ENCODE results near the gene SLC4A3.

The SLC4A3 gene

GRCh38 chr2:219658196-219658846 lies 30.9 kb downstream of the SLC4A3 start:
- no peak overlapping the region for H3K4me3 ChIP-seq (replicated peaks in 1 of 2; ENCODE audit: low read depth in 2 of 2, low read length in 2 of 2)
- DNase-seq (ENCODE audit: low read depth in 2 of 2), result peak; percentile 44 to 54
- TF ChIP-seq CTCF (IDR thresholded peaks at IDR 0.05; ENCODE audit: low read depth, low read length), result no peak

- H3K4me3 ChIP-seq (replicated peaks in 1 of 2; ENCODE audit: low read depth in 2 of 2, low read length in 2 of 2), result no peak overlapping the region
- no peak for TF ChIP-seq CTCF (IDR thresholded peaks at IDR 0.05; ENCODE audit: low read depth, low read length)
- DNase-seq (ENCODE audit: low read depth in 2 of 2), result no peak
These were observed 31.4 kb downstream of the SLC4A3 start for GRCh38 chr2:219658874-219659273.

- TF ChIP-seq CTCF (IDR thresholded peaks at IDR 0.05; ENCODE audit: low read depth, low read length), result no peak
- DNase-seq (ENCODE audit: low read depth in 2 of 2), result peak in 1 of 2 donors; percentile 27
These were observed 33.9 kb downstream of the SLC4A3 start for GRCh38 chr2:219661197-219661954.

GRCh38 chr2:219661955-219662395 lies 34.5 kb downstream of the SLC4A3 start:
- no peak for TF ChIP-seq CTCF (IDR thresholded peaks at IDR 0.05; ENCODE audit: low read depth, low read length)
- peak; percentile 32 to 72 for DNase-seq (ENCODE audit: low read depth in 2 of 2)
- no peak overlapping the region for H3K4me3 ChIP-seq (replicated peaks in 1 of 2; ENCODE audit: low read depth in 2 of 2, low read length in 2 of 2)

More at GRCh38 chr2:219661197-219661954, 33.9 kb downstream of the SLC4A3 start:
- no peak overlapping the region for H3K4me3 ChIP-seq (replicated peaks in 1 of 2; ENCODE audit: low read depth in 2 of 2, low read length in 2 of 2)

- no peak overlapping the region for H3K4me3 ChIP-seq (replicated peaks in 1 of 2; ENCODE audit: low read depth in 2 of 2, low read length in 2 of 2)
- no peak for DNase-seq (ENCODE audit: low read depth in 2 of 2)
- TF ChIP-seq CTCF (IDR thresholded peaks at IDR 0.05; ENCODE audit: low read depth, low read length), result no peak
These were observed 35.1 kb downstream of the SLC4A3 start for GRCh38 chr2:219662566-219662965.

- H3K4me3 ChIP-seq (replicated peaks in 1 of 2; ENCODE audit: low read depth in 2 of 2, low read length in 2 of 2), result no peak overlapping the region
- TF ChIP-seq CTCF (IDR thresholded peaks at IDR 0.05; ENCODE audit: low read depth, low read length), result no peak
- DNase-seq (ENCODE audit: low read depth in 2 of 2), result no peak
These were observed 35.8 kb downstream of the SLC4A3 start for GRCh38 chr2:219663116-219663762.

Measured in cardiac fibroblast (primary cell).